Posterior cingulate gyrus (tissue), 11 donors: ENCODE data around the gene KIRREL2.

Experiments used
- DNase-seq, 10 donors: peaks; one replicate each; pipeline versions ENCODE4 v3.0.0 to v3.0.0-alpha.2; 2020 to 2021; ENCODE audit warnings: mixed read lengths in 3 of 10
- intact Hi-C: fragments of 100-400 bp; cut with DNase I; formaldehyde crosslinking; loops from one replicate; pipeline ENCODE4 v1.15.1; 2023

KIRREL2 gene

DNA sequence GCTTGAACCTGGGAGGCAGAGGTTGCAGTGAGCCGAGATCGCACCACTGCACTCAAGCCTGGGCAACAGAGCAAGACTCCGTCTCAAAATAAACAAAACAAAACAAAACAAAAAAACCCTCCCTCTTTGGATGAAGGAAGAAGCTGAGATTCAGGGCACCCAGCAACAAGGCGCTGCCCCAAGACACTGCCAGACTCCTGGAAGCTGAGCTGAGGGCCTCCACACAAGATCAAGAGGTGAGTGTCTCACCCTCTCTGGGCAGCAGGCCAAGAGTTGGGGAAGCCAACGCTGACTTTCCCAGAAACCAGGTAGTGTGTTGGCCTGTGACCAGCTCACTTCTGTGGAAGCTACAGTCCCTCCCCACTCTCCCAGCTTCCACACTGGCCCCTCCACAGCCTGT is 55.1 kb downstream of the KIRREL2 start:
- intact Hi-C loops, result no loop called here
- peak in 2 of 10 donors; percentile 72 to 80 for DNase-seq

DNA sequence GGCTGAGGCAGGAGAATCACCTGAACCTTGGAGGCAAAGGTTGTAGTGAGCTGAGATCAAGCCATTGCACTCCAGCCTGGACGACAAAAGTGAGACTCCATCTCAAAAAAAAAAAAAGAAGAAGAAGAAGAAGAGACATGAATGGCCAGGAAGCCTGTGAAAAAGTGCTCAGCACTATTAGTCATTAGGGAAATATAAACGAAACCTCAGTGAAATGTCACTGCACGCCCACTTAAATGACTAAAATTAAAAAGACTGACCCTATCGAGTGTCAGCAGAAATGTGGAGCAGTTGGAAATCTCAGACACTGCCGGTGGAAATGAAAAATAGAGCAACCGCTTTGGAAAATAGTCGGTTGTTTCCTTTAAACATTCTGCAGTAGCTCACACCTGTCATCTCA is 56.9 kb downstream of the KIRREL2 start:
- intact Hi-C loops, result no loop called here
- DNase-seq, result peak in 1 of 10 donors; percentile 19

DNA sequence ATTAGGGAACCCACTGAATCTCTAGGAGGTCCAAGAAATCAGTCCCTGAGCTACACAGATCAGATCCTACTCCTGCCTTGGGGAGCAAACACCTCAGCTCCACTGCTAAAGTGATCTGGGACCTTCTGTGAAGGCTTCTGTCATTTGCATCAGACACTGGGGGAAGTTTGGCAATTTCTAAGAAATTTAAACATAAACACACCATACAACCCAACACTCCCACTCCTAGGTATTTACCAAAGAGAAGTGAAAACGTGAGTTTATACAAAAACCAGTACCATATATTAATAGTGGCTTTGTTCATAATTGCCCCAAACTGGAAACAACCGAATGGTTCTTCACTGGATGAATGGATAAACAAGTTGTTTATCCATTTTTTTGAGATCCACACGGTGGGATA is 58.7 kb downstream of the KIRREL2 start:
- DNase-seq, result no peak
- intact Hi-C loops, result no loop called here
